Ishikawa (cell line): Measurements from ENCODE around the gene TMEM53.

Experiments used
- CEBPB ChIP-seq: IDR thresholded peaks from 2 replicates; pipeline ENCODE4 v1.6.1; 2012
- CREB1 ChIP-seq: IDR thresholded peaks from 2 replicates; pipeline ENCODE4 v1.6.1; 2012; ENCODE audit warnings: low read depth
- EGR1 ChIP-seq: IDR thresholded peaks from 2 replicates; pipeline ENCODE4 v1.6.1; 2012
- EP300 ChIP-seq: IDR thresholded peaks from 2 replicates; pipeline ENCODE4 v1.6.1; 2012; ENCODE audit warnings: borderline replicate concordance
- FOXM1 ChIP-seq: IDR thresholded peaks from 2 replicates; pipeline ENCODE4 v1.6.1; 2012; ENCODE audit warnings: low read depth, borderline replicate concordance
- MAX ChIP-seq: IDR thresholded peaks from 2 replicates; pipeline ENCODE4 v1.6.1; 2012
- NFIC ChIP-seq: IDR thresholded peaks from 2 replicates; pipeline ENCODE4 v1.6.1; 2012
- RAD21 ChIP-seq: IDR thresholded peaks from 2 replicates; pipeline ENCODE4 v1.6.1; 2012; ENCODE audit warnings: low read depth
- TAF1 ChIP-seq: IDR thresholded peaks from 2 replicates; pipeline ENCODE4 v1.6.1; 2012; ENCODE audit warnings: low read depth, mild to moderate bottlenecking
- TCF12 ChIP-seq: IDR thresholded peaks from 2 replicates; pipeline ENCODE4 v1.6.1; 2012; ENCODE audit warnings: low read depth
- TEAD4 ChIP-seq: IDR thresholded peaks from 2 replicates; pipeline ENCODE4 v1.6.1; 2012
- YY1 ChIP-seq: IDR thresholded peaks from 2 replicates; pipeline ENCODE4 v1.6.1; 2012; ENCODE audit warnings: low read depth
- ZBTB7A ChIP-seq: IDR thresholded peaks from 2 replicates; pipeline ENCODE4 v1.6.1; 2012; ENCODE audit warnings: low read depth
- TF ChIP-seq, protein P1 (sequence below): IDR thresholded peaks from 2 replicates; pipeline ENCODE4 v1.6.1; 2012
- TF ChIP-seq, protein P2 (sequence below): IDR thresholded peaks from 2 replicates; pipeline ENCODE4 v1.6.1; 2012; ENCODE audit warnings: low read depth, mild to moderate bottlenecking

TMEM53 gene

DNA sequence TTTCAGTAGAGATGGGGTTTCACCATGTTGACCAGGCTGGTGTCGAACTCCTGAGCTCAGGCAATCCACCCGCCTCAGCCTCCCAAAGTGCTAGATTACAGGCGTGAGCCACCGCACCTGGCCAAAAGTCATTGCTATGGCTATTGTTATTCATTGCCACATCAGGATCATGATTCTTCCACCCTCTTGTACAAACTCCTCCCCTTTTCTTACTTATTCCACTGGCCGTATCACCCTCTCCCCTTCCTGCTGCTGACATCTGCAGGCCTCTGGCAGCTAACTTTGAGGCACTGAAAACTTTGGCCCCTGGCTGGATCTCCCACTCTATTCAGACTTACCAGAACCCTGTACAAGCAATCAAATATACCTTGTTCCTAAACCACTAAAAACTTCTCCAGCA is 10.9 kb downstream of the TMEM53 start:
- TF ChIP-seq CREB1 (no peak), TCF12 (no peak), YY1 (no peak), FOXM1 (no peak), EGR1 (no peak), MAX (no peak), EP300 (no peak), RAD21 (no peak), NFIC (no peak), CEBPB (no peak), TAF1 (no peak), ZBTB7A (no peak), TEAD4 (no peak)
- TF ChIP-seq, protein P1, sequence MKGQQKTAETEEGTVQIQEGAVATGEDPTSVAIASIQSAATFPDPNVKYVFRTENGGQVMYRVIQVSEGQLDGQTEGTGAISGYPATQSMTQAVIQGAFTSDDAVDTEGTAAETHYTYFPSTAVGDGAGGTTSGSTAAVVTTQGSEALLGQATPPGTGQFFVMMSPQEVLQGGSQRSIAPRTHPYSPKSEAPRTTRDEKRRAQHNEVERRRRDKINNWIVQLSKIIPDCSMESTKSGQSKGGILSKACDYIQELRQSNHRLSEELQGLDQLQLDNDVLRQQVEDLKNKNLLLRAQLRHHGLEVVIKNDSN = no peak
- TF ChIP-seq, protein P2, sequence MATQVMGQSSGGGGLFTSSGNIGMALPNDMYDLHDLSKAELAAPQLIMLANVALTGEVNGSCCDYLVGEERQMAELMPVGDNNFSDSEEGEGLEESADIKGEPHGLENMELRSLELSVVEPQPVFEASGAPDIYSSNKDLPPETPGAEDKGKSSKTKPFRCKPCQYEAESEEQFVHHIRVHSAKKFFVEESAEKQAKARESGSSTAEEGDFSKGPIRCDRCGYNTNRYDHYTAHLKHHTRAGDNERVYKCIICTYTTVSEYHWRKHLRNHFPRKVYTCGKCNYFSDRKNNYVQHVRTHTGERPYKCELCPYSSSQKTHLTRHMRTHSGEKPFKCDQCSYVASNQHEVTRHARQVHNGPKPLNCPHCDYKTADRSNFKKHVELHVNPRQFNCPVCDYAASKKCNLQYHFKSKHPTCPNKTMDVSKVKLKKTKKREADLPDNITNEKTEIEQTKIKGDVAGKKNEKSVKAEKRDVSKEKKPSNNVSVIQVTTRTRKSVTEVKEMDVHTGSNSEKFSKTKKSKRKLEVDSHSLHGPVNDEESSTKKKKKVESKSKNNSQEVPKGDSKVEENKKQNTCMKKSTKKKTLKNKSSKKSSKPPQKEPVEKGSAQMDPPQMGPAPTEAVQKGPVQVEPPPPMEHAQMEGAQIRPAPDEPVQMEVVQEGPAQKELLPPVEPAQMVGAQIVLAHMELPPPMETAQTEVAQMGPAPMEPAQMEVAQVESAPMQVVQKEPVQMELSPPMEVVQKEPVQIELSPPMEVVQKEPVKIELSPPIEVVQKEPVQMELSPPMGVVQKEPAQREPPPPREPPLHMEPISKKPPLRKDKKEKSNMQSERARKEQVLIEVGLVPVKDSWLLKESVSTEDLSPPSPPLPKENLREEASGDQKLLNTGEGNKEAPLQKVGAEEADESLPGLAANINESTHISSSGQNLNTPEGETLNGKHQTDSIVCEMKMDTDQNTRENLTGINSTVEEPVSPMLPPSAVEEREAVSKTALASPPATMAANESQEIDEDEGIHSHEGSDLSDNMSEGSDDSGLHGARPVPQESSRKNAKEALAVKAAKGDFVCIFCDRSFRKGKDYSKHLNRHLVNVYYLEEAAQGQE = no peak

DNA sequence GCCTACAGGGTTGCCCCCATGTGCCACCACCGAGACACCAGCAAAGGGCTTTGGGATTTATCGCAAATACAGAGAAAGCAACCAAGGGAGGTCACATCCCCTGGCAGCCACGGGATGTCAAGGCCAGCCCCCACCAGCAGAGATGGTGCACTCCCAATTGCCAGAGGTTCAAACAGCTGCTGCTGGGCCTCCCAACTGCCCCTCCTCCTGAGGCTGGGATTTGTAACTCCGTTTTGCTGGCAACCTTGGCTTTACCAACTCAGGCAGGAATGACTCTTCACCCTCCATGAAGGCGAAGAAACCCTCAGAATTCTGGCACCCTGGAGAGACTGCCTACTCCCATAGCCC is 11.6 kb downstream of the TMEM53 start:
- no peak for TF ChIP-seq MAX

- no peak for TF ChIP-seq TAF1
- no peak for TF ChIP-seq EGR1
- TF ChIP-seq, protein P2 = no peak
- no peak for TF ChIP-seq TCF12
- TF ChIP-seq ZBTB7A = no peak
- TF ChIP-seq CEBPB = no peak
- TF ChIP-seq MAX = no peak
- TF ChIP-seq EP300 = no peak
- TF ChIP-seq NFIC = no peak
Measured at GRCh38 chr1:44661781-44662682, 12.2 kb downstream of the TMEM53 start.

GRCh38 chr1:44660176-44660575 is 14.1 kb downstream of the TMEM53 start:
- TF ChIP-seq TCF12 (peak; percentile 50; the same call in 1 of the 2 replicates), EP300 (no peak), ZBTB7A (no peak), NFIC (peak; percentile 65), MAX (peak; percentile 80)
- TF ChIP-seq, protein P2 = no peak

DNA sequence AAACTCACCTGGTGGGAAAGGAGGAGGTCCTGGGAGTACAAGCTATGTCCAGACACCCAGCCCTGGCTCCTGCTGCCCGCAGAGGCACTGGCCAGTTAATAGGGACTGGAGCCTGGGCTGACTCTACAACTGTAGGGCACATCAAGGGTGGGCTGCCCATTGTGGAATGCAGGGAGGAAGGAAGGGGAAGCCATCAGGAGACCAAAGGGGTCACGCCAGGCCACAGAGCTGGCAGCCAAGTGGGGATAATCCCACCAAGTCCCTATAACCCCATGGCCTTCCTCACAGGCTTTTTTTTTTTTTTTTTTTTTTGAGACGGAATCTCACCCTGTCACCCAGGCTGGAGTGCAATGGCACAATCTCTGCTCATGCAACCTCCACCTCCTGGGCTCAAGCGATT is 14.7 kb downstream of the TMEM53 start:
- TF ChIP-seq ZBTB7A (no peak), TCF12 (no peak), FOXM1 (no peak), TEAD4 (no peak), CREB1 (no peak), EP300 (no peak), MAX (no peak), NFIC (no peak), EGR1 (no peak), CEBPB (no peak), RAD21 (no peak), YY1 (no peak), TAF1 (no peak)
- TF ChIP-seq, protein P1 = no peak
- TF ChIP-seq, protein P2 = no peak
